Measurements from ENCODE around the gene ICAM1.

- TF ChIP-seq EZH2 (IDR thresholded peaks at IDR 0.05): no peak
- TF ChIP-seq CTCF (IDR thresholded peaks at IDR 0.05): no peak
These were observed 18.2 kb upstream of the ICAM1 start for GRCh38 chr19:10252707-10253106.

Data from neural progenitor cell (in vitro differentiated cells).